Measurements from ENCODE around the gene ADH4. TPM values are rescaled to one million over a fixed set of nuclear protein-coding genes. Genes with fewer than 3 reads are reported as not detected.

The ADH4 gene
- total and polyA plus RNA-seq, 9 of the 15 experiments (the other 6 are each of a cell fraction or from before 2014, with no cell fraction given) = not detected

- TF ChIP-seq, protein P1, sequence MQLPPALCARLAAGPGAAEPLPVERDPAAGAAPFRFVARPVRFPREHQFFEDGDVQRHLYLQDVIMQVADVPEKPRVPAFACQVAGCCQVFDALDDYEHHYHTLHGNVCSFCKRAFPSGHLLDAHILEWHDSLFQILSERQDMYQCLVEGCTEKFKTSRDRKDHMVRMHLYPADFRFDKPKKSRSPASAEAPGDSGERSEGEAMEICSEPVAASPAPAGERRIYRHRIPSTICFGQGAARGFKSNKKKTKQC (CRISPR knock-in tag; IDR thresholded peaks at IDR 0.05) = 0 out of 2 replicates have a peak, but pooled peaks have one; percentile 14
- TF ChIP-seq KDM5B (IDR thresholded peaks at IDR 0.05; ENCODE audit: insufficient replicate concordance, low read depth, low read length) (peak; percentile 89), RBM15 (IDR thresholded peaks at IDR 0.05; ENCODE audit: insufficient read depth, low read length) (no peak), ZNF133 (CRISPR knock-in tag; IDR thresholded peaks at IDR 0.05) (no peak), THAP12 (CRISPR knock-in tag; IDR thresholded peaks at IDR 0.05) (no peak; the same call in 1 of the 2 replicates), TGIF2 (CRISPR knock-in tag; IDR thresholded peaks at IDR 0.05) (no peak), COPS2 (conservative IDR thresholded peaks at IDR 0.05) (no peak), ZC3H11A (IDR thresholded peaks at IDR 0.05; ENCODE audit: low read depth, low read length) (no peak), VEZF1 (CRISPR knock-in tag; IDR thresholded peaks at IDR 0.05) (peak; percentile 89), SAFB2 (IDR thresholded peaks at IDR 0.05; ENCODE audit: borderline replicate concordance, low read depth, low read length, severe bottlenecking) (no peak), NR2F6 (CRISPR knock-in tag; IDR thresholded peaks at IDR 0.05) (no peak), RHOXF2B (CRISPR knock-in tag; conservative IDR thresholded peaks at IDR 0.05) (no peak), CHD2 (IDR thresholded peaks at IDR 0.05; ENCODE audit: low read depth, low read length) (no peak), MNT (conservative IDR thresholded peaks at IDR 0.05) (peak; percentile 67 to 72; a peak in 3 of 4 replicates), FOXK1 (CRISPR knock-in tag; IDR thresholded peaks at IDR 0.05; ENCODE audit: borderline replicate concordance) (peak; percentile 89), ZBED1 (IDR thresholded peaks at IDR 0.05) (no peak)
- TF ChIP-seq, protein P2, sequence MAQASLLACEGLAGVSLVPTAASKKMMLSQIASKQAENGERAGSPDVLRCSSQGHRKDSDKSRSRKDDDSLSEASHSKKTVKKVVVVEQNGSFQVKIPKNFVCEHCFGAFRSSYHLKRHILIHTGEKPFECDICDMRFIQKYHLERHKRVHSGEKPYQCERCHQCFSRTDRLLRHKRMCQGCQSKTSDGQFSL (CRISPR knock-in tag; IDR thresholded peaks at IDR 0.05) = peak; percentile 97
- TF ChIP-seq, protein P2 (tag; IDR thresholded peaks at IDR 0.05) = peak in 1 of 2 experiments; percentile 92; a peak in 2 of 4 replicates
Measured at GRCh38 chr4:99088481-99089365, 55.4 kb downstream of the ADH4 start, which contains the start of gene ADH5 (continued).

Measured in K562 (cell line).